CD14-positive monocyte (primary cell): ENCODE data around the gene UBA1. TPM values are rescaled to one million over a fixed set of nuclear protein-coding genes. Genes with fewer than 3 reads are reported as not detected.

Experiments
- DNase-seq, 3 donors: peaks; one replicate each; pipeline ENCODE4 v3.0.0-alpha.2; 2011 to 2022
- H2AFZ ChIP-seq: 2 replicates; pipeline ENCODE4 v1.6.0; 2012; ENCODE audit warnings: mild to moderate bottlenecking, low read depth, low read length, inconsistent platforms; ENCODE audit not compliant: insufficient read depth, poor library complexity, severe bottlenecking
- H3K27ac ChIP-seq, 2 donors: 1 replicate in 1 of 2; 2 replicates in 1 of 2; pipeline ENCODE4 v1.5.1; 2012 to 2013; ENCODE audit warnings: low read length in 2 of 2, control low read depth in 1 of 2, inconsistent platforms in 1 of 2, low read depth in 1 of 2, mild to moderate bottlenecking in 1 of 2
- H3K27me3 ChIP-seq, 2 donors: one replicate each; pipeline versions ENCODE4 v1.6.0 to v1.6.1; 2011 to 2013; ENCODE audit warnings: low read length in 2 of 2; ENCODE audit not compliant: control insufficient read depth in 2 of 2, insufficient read depth in 2 of 2
- H3K36me3 ChIP-seq, 2 donors: replicated peaks in 1 of 2; 1 replicate in 1 of 2; 2 replicates in 1 of 2; pipeline versions ENCODE4 v1.5.1 to v1.6.1; 2012 to 2013; ENCODE audit warnings: low read length in 2 of 2, control low read depth in 1 of 2, inconsistent platforms in 1 of 2, mild to moderate bottlenecking in 1 of 2; ENCODE audit not compliant: insufficient read depth in 2 of 2, control insufficient read depth in 1 of 2
- H3K4me1 ChIP-seq, 2 donors: 1 replicate in 1 of 2; 2 replicates in 1 of 2; pipeline versions ENCODE4 v1.5.1 to v1.6.1; 2012 to 2013; ENCODE audit warnings: low read length in 2 of 2, control low read depth in 1 of 2, inconsistent platforms in 1 of 2, mild to moderate bottlenecking in 1 of 2, moderate library complexity in 1 of 2; ENCODE audit not compliant: insufficient read depth in 2 of 2, control insufficient read depth in 1 of 2
- H3K4me2 ChIP-seq: replicated peaks from 2 replicates; pipeline ENCODE3; 2012; ENCODE audit warnings: low read length, moderate library complexity, mild to moderate bottlenecking; ENCODE audit not compliant: poor library complexity, severe bottlenecking; ENCODE audit errors: extremely low read depth
- H3K4me3 ChIP-seq, 3 experiments: fragments of 200-600 bp in 1 of 3; sonication (generic) in 1 of 3; replicated peaks in 1 of 3; 1 replicate in 2 of 3; 2 replicates in 1 of 3; pipeline ENCODE4 v1.5.1; 2011 to 2013; ENCODE audit warnings: low read length in 3 of 3, mild to moderate bottlenecking in 3 of 3, control low read depth in 2 of 3, low read depth in 2 of 3, inconsistent platforms in 1 of 3, moderate library complexity in 1 of 3
- H3K79me2 ChIP-seq: 2 replicates; pipeline ENCODE4 v1.6.0; 2012; ENCODE audit warnings: mild to moderate bottlenecking, control low read depth, inconsistent platforms, low read length, moderate library complexity; ENCODE audit not compliant: insufficient read depth
- H3K9ac ChIP-seq: 2 replicates; pipeline ENCODE4 v1.6.0; 2017; ENCODE audit warnings: low read length, mild to moderate bottlenecking; ENCODE audit not compliant: insufficient read depth, poor library complexity, severe bottlenecking
- H3K9me3 ChIP-seq, 2 donors: replicated peaks in 1 of 2; 1 replicate in 1 of 2; 2 replicates in 1 of 2; pipeline versions ENCODE4 v1.5.1 to v1.6.1; 2012 to 2013; ENCODE audit warnings: low read length in 2 of 2, control low read depth in 1 of 2; ENCODE audit not compliant: control insufficient read depth in 1 of 2, insufficient read depth in 1 of 2
- H4K20me1 ChIP-seq: 2 replicates; pipeline ENCODE4 v1.6.0; 2012; ENCODE audit warnings: mild to moderate bottlenecking, low read length, control low read depth, moderate library complexity; ENCODE audit not compliant: insufficient read depth
- H3K27ac Mint-ChIP-seq, 7 donors: one replicate each; pipeline ENCODE4 v1.8.0; 2020; ENCODE audit warnings: mild to moderate bottlenecking in 7 of 7, mixed read lengths in 7 of 7, moderate library complexity in 6 of 7, inconsistent platforms in 2 of 7
- H3K27me3 Mint-ChIP-seq, 3 donors: one replicate each; pipeline ENCODE4 v1.8.0; 2021 to 2022; ENCODE audit warnings: low read depth in 3 of 3, mild to moderate bottlenecking in 3 of 3, mixed read lengths in 3 of 3, moderate library complexity in 3 of 3, inconsistent platforms in 1 of 3
- H3K36me3 Mint-ChIP-seq, 2 donors: one replicate each; pipeline ENCODE4 v1.8.0; 2020; ENCODE audit warnings: mixed read lengths in 2 of 2, inconsistent platforms in 1 of 2, mild to moderate bottlenecking in 1 of 2
- H3K4me1 Mint-ChIP-seq: one replicate; pipeline ENCODE4 v1.8.0; 2020; ENCODE audit warnings: mild to moderate bottlenecking, mixed read lengths
- H3K4me3 Mint-ChIP-seq, 2 donors: one replicate each; pipeline ENCODE4 v1.8.0; 2020; ENCODE audit warnings: mild to moderate bottlenecking in 2 of 2, mixed read lengths in 2 of 2, moderate library complexity in 1 of 2
- H3K9me3 Mint-ChIP-seq, 7 donors: one replicate each; pipeline ENCODE4 v1.8.0; 2020 to 2022; ENCODE audit warnings: mixed read lengths in 7 of 7, mild to moderate bottlenecking in 6 of 7, moderate library complexity in 6 of 7, inconsistent platforms in 2 of 7
- CTCF ChIP-seq: fragments of 200-600 bp; IDR thresholded peaks from one replicate; pipeline ENCODE4 v1.8.0; 2022; ENCODE audit warnings: antibody characterized with exemption, mild to moderate bottlenecking
- WGBS: methylation state at CpG from one replicate; pipeline ENCODE4 v1.1.5; 2013; ENCODE audit warnings: missing lambda C conversion rate; ENCODE audit not compliant: insufficient coverage; 5-methylcytosine and 5-hydroxymethylcytosine counted together
- intact Hi-C, 2 donors: fragments of 100-400 bp; cut with micrococcal nuclease; formaldehyde crosslinking; loops; one replicate each; pipeline versions ENCODE4 v1.15.0 to v1.15.1; 2023
- polyA plus RNA-seq, 3 donors: library from polyadenylated mRNA; depleted of rRNA in 1 of 3; unstranded in 2 of 3; stranded (reverse) in 1 of 3; fragments of 300-500 nt in 2 of 3; fragments of >200 nt in 1 of 3; fragmentation: Illumina TruSeq in 2 of 3; gene quantifications; 1 replicate in 2 of 3; 2 replicates in 1 of 3; pipeline ENCODE4 v1.2.3, GENCODE V29; 2012 to 2021

UBA1 gene
- polyA plus RNA-seq, 3 donors, result 125 to 157 (median 150) TPM

DNA sequence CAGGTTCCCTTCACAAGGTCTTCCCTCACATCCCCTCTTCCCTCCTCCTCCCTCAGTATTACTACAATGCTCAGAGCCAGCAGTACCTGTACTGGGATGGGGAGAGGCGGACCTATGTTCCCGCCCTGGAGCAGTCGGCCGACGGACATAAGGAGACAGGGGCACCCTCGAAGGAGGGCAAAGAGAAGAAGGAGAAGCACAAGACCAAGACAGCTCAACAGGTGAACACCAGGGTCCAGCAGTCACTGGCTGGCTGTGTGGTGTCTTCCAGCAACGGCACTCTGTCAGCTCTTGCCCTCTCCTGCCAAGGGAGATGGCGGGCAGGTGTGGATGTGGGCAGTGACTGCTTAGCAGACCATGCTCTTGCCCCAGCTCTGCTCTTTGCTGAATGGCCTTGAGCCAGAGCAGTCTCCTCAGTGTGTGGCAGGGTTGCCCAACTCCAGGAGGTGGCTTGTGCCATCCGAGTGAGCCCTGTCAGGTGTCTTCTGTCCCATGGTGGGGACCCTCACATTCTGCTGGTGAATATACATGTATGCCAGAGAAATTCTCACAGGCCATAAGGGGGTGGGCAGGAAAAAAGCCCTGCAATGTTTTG, 11.4 kb upstream of the UBA1 start:
- H4K20me1 ChIP-seq, result peaks cover 4% of the 10 kb centered on the region
- Mint-ChIP-seq H3K9me3 (peaks cover 0 to 4% (median 0%) of the 10 kb centered on the region in 7 donors), H3K4me3 (no peak overlapping the region), H3K4me1 (no peaks in the 10 kb centered on the region), H3K36me3 (peaks cover 64 to 83% of the 10 kb centered on the region in 2 donors), H3K27ac (no peak overlapping the region), H3K27me3 (peaks cover 0 to 43% (median 0%) of the 10 kb centered on the region in 3 donors)
- H3K4me2 ChIP-seq, result no peak overlapping the region
- H3K4me1 ChIP-seq, result no peaks in the 10 kb centered on the region
- intact Hi-C loops, result no loop called here
- WGBS, result 100% methylated on average over 1 of the region's 9 CpGs
- H3K9ac ChIP-seq, result no peak overlapping the region
- no peak for DNase-seq
- H3K27me3 ChIP-seq, result no peaks in the 10 kb centered on the region
- no peaks in the 10 kb centered on the region for H3K9me3 ChIP-seq
- no peaks in the 10 kb centered on the region for H3K79me2 ChIP-seq
- no peak overlapping the region for H3K27ac ChIP-seq
- no peak overlapping the region for H2AFZ ChIP-seq
- no peak for TF ChIP-seq CTCF
- peaks cover 66 to 90% of the 10 kb centered on the region in 2 donors for H3K36me3 ChIP-seq
- no peak overlapping the region for H3K4me3 ChIP-seq

DNA sequence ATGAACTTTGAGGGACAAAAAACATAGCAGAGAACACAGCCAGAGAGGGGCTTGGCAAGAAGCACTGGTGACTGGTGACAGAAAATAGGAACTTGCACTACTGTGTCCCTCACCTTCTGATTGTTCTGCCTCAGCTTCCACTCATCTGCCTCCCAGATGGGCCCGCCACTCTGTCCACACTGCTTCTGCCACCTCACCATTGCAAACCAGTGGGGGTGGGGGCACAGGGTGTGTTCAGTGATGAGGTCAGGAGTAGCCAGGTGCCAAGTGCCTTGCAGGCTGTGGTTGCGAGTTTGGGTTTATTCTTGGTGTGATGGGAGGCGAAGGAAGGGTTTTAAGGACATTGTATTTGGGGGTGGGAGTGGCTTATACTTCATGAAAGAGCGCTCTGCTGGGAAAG, 9.1 kb upstream of the UBA1 start:
- no peak for DNase-seq
- peaks cover 47 to 60% of the 10 kb centered on the region in 2 donors for H3K36me3 Mint-ChIP-seq
- Histone ChIP-seq H4K20me1 (peaks cover 4% of the 10 kb centered on the region), H3K36me3 (peaks cover 48 to 69% of the 10 kb centered on the region in 2 donors), H3K4me3 (no peak overlapping the region), H3K4me2 (no peak overlapping the region), H3K27ac (no peak overlapping the region), H3K9me3 (no peaks in the 10 kb centered on the region), H3K27me3 (no peaks in the 10 kb centered on the region), H3K4me1 (no peaks in the 10 kb centered on the region), H3K79me2 (no peaks in the 10 kb centered on the region), H2AFZ (no peak overlapping the region), H3K9ac (no peak overlapping the region)
- 83% methylated on average over 1 of the region's 4 CpGs for WGBS
- peak overlapping the region in 1 of 7 donors; percentile 32 for H3K27ac Mint-ChIP-seq
- TF ChIP-seq CTCF, result no peak
- intact Hi-C loops, result no loop called here
- no peak overlapping the region for H3K4me3 Mint-ChIP-seq
- H3K27me3 Mint-ChIP-seq, result peaks cover 0 to 37% (median 3%) of the 10 kb centered on the region in 3 donors
- no peaks in the 10 kb centered on the region for H3K4me1 Mint-ChIP-seq
- H3K9me3 Mint-ChIP-seq, result peaks cover 0 to 3% (median 0%) of the 10 kb centered on the region in 7 donors
